ENCODE data around the gene MEGF10. TPM values are rescaled to one million over a fixed set of nuclear protein-coding genes. Genes with fewer than 3 reads are reported as not detected.

Gene MEGF10
- total and polyA plus RNA-seq, 10 of the 15 experiments (the other 5 are each of a cell fraction or from before 2014, with no cell fraction given), result 0.03 to 0.21 (median 0.05) TPM; not detected in 5

DNA sequence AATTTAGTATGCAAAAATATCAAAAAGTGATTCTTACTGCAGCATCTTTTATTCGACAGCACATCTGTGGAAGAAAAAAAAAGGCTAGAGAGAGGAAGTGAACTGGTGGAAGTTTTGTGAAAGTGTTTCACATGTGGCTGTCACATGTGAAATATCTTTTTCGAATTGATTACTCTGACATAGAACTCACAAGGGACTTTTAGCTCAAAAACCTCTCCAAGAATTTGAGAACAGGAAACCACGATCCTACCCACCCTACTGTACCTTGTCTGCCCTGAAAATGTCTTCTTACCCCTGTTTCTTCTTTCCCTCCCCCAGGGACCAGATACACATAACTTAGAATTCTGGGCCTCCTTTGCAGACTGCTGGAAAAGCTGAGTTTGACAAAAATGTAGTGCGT lies 120.4 kb downstream of the MEGF10 start (continued):
- TF ChIP-seq, protein P1, sequence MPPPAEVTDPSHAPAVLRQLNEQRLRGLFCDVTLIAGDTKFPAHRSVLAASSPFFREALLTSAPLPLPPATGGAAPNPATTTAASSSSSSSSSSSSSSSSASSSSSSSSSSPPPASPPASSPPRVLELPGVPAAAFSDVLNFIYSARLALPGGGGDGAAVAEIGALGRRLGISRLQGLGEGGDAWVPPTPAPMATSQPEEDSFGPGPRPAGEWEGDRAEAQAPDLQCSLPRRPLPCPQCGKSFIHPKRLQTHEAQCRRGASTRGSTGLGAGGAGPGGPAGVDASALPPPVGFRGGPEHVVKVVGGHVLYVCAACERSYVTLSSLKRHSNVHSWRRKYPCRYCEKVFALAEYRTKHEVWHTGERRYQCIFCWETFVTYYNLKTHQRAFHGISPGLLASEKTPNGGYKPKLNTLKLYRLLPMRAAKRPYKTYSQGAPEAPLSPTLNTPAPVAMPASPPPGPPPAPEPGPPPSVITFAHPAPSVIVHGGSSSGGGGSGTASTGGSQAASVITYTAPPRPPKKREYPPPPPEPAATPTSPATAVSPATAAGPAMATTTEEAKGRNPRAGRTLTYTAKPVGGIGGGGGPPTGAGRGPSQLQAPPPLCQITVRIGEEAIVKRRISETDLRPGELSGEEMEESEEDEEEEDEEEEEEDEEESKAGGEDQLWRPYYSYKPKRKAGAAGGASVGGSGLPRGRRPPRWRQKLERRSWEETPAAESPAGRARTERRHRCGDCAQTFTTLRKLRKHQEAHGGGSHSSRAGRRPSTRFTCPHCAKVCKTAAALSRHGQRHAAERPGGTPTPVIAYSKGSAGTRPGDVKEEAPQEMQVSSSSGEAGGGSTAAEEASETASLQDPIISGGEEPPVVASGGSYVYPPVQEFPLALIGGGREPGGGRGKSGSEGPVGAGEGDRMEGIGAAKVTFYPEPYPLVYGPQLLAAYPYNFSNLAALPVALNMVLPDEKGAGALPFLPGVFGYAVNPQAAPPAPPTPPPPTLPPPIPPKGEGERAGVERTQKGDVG (CRISPR knock-in tag; IDR thresholded peaks at IDR 0.05), result no peak
- TF ChIP-seq ATF7 (IDR thresholded peaks at IDR 0.05; ENCODE audit: low read depth) (no peak), YY1 (IDR thresholded peaks at IDR 0.05; ENCODE audit: low read depth, low read length) (no peak), JUND (IDR thresholded peaks at IDR 0.05; ENCODE audit: low read depth, low read length) (no peak), STAT1 (conservative IDR thresholded peaks at IDR 0.05) (no peak), NRF1 (conservative IDR thresholded peaks at IDR 0.05; ENCODE audit: low read depth, low read length) (no peak), MTA2 (IDR thresholded peaks at IDR 0.05; ENCODE audit: low read depth) (no peak), TAF1 (IDR thresholded peaks at IDR 0.05; ENCODE audit: borderline replicate concordance, low read depth, low read length) (no peak), MXI1 (IDR thresholded peaks at IDR 0.05; ENCODE audit: low read depth, low read length) (no peak), FOXM1 (IDR thresholded peaks at IDR 0.05; ENCODE audit: low read depth, low read length) (no peak), CBX5 (IDR thresholded peaks at IDR 0.05; ENCODE audit: low read depth) (no peak), RCOR1 (conservative IDR thresholded peaks at IDR 0.05; ENCODE audit: low read depth, low read length) (no peak), GATAD2B (conservative IDR thresholded peaks at IDR 0.05; ENCODE audit: low read depth) (no peak), SMAD1 (IDR thresholded peaks at IDR 0.05; ENCODE audit: low read depth, partially characterized antibody) (no peak), IKZF1 (conservative IDR thresholded peaks at IDR 0.05) (no peak)
- TF ChIP-seq, protein P2, sequence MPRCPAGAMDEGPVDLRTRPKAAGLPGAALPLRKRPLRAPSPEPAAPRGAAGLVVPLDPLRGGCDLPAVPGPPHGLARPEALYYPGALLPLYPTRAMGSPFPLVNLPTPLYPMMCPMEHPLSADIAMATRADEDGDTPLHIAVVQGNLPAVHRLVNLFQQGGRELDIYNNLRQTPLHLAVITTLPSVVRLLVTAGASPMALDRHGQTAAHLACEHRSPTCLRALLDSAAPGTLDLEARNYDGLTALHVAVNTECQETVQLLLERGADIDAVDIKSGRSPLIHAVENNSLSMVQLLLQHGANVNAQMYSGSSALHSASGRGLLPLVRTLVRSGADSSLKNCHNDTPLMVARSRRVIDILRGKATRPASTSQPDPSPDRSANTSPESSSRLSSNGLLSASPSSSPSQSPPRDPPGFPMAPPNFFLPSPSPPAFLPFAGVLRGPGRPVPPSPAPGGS (IDR thresholded peaks at IDR 0.05; ENCODE audit: borderline replicate concordance, insufficient read depth, low read depth, low read length, poor library complexity, severe bottlenecking), result no peak
- TF ChIP-seq, protein P3, sequence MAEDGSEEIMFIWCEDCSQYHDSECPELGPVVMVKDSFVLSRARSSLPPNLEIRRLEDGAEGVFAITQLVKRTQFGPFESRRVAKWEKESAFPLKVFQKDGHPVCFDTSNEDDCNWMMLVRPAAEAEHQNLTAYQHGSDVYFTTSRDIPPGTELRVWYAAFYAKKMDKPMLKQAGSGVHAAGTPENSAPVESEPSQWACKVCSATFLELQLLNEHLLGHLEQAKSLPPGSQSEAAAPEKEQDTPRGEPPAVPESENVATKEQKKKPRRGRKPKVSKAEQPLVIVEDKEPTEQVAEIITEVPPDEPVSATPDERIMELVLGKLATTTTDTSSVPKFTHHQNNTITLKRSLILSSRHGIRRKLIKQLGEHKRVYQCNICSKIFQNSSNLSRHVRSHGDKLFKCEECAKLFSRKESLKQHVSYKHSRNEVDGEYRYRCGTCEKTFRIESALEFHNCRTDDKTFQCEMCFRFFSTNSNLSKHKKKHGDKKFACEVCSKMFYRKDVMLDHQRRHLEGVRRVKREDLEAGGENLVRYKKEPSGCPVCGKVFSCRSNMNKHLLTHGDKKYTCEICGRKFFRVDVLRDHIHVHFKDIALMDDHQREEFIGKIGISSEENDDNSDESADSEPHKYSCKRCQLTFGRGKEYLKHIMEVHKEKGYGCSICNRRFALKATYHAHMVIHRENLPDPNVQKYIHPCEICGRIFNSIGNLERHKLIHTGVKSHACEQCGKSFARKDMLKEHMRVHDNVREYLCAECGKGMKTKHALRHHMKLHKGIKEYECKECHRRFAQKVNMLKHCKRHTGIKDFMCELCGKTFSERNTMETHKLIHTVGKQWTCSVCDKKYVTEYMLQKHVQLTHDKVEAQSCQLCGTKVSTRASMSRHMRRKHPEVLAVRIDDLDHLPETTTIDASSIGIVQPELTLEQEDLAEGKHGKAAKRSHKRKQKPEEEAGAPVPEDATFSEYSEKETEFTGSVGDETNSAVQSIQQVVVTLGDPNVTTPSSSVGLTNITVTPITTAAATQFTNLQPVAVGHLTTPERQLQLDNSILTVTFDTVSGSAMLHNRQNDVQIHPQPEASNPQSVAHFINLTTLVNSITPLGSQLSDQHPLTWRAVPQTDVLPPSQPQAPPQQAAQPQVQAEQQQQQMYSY (CRISPR knock-in tag; IDR thresholded peaks at IDR 0.05), result no peak
- TF ChIP-seq, protein P4, sequence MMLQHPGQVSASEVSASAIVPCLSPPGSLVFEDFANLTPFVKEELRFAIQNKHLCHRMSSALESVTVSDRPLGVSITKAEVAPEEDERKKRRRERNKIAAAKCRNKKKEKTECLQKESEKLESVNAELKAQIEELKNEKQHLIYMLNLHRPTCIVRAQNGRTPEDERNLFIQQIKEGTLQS (IDR thresholded peaks at IDR 0.05; ENCODE audit: borderline replicate concordance, extremely low read depth, low read depth, low read length), result no peak
- TF ChIP-seq, protein P5, sequence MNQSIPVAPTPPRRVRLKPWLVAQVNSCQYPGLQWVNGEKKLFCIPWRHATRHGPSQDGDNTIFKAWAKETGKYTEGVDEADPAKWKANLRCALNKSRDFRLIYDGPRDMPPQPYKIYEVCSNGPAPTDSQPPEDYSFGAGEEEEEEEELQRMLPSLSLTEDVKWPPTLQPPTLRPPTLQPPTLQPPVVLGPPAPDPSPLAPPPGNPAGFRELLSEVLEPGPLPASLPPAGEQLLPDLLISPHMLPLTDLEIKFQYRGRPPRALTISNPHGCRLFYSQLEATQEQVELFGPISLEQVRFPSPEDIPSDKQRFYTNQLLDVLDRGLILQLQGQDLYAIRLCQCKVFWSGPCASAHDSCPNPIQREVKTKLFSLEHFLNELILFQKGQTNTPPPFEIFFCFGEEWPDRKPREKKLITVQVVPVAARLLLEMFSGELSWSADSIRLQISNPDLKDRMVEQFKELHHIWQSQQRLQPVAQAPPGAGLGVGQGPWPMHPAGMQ (IDR thresholded peaks at IDR 0.05; ENCODE audit: borderline replicate concordance), result no peak
